ENCODE results near the gene BCAS3.
"Not testable (repeated sequence)": the region's sequence is repeated elsewhere in the genome, so short reads cannot be mapped to it uniquely, and the experiment has no call there.

BCAS3 gene

GRCh38 chr17:61135782-61136181 lies 458.1 kb downstream of the BCAS3 start:
- no peak for DNase-seq

DNA sequence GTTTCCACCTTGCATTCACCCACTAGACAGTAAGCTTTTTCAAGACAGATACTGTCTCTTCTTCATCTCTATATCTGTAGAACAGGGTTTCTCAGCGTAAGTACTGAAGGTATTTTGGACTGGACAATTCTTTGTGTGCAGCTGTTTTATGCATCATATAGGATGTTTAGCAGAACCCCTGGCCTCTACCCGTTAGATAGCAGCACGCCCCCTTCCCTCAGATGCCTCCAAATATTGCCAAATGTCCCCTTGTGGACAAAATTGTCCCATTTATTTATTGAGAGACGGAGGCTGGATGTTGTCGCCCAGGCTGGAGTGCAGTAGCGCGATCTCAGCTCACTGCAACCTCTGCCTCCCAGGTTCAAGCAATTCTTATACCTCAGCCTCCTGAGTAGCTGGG lies 458.6 kb downstream of the BCAS3 start:
- no peak for DNase-seq

DNA sequence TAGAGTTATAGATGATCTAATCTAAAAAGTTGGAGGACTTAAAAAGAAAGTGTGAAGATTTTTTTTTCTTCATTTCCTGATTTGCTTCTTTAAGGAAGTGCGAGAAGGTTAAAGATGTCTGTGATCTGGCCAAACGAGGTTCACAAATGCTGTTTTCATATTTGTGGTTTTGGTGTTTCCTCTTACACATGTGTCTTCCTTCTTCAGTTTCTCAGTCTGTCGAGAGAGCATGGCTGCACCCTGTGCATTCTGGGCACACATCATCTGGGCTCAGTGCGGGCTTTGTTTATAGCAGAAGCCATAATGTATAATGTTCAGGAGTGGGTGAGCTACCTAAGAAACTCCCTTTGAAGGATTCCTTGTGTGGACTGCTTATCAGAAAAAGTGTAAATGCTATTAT lies 461.6 kb downstream of the BCAS3 start:
- DNase-seq = peak; percentile 38

- no peak for DNase-seq
Measured at GRCh38 chr17:61140081-61140786, 462.6 kb downstream of the BCAS3 start.

DNA sequence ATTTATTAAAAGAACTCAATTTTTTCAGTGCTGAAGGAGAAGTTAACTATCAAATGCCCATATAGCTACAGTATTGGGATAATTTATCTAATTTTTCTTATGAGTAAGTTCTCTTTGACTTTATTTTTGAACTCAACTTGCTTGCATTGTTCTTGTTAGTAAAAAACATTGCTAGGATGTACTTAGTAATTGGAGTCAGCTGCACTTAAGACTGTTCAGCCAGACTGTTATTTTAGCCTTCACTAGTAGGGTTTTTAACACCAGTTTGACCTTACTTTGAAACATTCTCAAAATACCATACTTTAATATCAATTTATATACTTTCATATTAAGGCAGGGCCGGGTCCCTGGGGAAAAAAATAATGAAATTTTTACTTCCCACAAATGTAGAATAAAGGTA lies 465.4 kb downstream of the BCAS3 start:
- DNase-seq = no peak

GRCh38 chr17:61144137-61144536 lies 466.5 kb downstream of the BCAS3 start:
- DNase-seq = no peak

DNA sequence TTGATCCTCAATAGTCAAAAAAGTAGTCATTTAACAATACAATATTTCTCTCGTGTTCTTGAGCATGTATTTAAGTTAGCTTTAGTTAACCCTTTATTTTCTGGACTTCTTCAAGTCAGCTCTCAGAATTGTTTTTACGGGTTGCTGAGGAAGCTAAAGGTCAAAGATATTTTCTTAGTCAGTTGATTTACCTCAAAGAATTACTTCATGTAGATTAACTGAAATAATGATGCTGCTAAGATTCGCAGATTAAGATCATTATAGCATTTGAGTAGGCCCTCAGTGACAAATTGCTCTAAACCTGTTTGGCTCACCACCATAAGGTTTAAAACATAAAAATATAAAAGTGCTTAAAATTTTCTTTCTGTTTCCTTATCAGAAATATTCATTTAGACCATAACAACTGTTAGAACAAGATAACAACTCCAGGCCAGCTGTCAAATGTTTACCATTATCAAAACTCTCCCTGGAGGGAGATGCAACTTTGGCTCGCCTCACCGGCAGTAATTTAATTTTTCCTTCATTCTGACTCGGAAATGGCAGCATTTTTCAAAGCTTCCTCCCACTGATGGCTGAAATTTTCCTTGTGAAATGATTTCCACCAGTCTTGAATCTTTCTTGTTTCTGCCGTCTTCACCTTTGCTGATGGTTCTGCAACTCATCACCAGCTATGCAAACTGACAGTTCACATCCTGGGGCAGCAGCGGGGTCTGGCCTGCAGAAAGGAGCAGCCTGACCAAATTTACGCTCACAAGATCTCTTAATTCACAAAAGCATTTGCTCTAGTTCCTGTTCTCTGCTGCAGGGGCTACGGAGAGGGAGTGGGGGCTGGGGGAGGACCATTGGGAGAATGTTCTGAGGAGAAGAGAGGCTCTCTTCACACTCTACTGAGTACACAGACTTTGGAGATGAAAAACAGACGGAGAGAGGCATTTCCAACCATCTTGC lies 467.2 kb downstream of the BCAS3 start:
- no peak for DNase-seq

GRCh38 chr17:61146833-61147232 lies 469.2 kb downstream of the BCAS3 start:
- DNase-seq = not testable (repeated sequence)

DNA sequence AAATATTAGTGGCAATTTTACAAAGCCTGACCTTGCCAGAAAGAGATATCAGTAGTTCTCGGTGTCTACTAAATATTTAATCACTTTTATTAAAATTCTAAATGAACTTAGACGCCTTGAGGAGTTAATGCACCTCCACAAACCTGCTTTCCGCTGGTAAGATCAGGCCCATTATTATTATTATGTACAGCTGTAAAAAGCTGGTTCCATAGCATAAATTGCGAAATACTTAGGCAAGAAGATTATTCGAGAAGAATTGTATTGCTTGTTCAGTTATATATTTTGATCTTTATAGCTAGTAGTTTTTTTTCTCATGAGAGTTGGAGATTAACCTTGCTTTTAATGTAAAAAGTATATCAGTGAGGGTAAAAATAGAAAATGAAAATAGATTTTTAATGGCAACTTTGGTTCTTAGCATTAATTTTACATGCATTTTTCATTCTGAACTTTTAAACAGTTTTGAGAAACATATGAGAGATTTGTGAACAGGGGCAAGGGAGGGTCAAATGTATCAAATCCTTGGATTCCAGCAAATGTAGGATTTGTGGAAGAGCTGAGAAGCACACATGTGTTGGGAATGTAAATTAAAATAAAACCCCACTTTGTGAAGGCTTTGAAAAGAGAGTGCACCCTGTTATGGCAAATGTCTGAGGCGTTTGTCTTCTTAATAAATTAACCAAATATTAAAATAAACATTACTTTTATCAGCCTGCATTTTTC lies 471.6 kb downstream of the BCAS3 start:
- no peak for DNase-seq

- no peak for DNase-seq
Measured at GRCh38 chr17:61149862-61150362, 472.3 kb downstream of the BCAS3 start.

- no peak for DNase-seq
Measured at GRCh38 chr17:61150686-61151299, 473.1 kb downstream of the BCAS3 start.

- DNase-seq = no peak
Measured at GRCh38 chr17:61152898-61153297, 475.2 kb downstream of the BCAS3 start.

GRCh38 chr17:61155590-61156237 lies 478.1 kb downstream of the BCAS3 start:
- no peak for DNase-seq

GRCh38 chr17:61157246-61157886 lies 479.7 kb downstream of the BCAS3 start:
- DNase-seq = no peak

GRCh38 chr17:61158376-61158775 lies 480.7 kb downstream of the BCAS3 start:
- no peak for DNase-seq

DNA sequence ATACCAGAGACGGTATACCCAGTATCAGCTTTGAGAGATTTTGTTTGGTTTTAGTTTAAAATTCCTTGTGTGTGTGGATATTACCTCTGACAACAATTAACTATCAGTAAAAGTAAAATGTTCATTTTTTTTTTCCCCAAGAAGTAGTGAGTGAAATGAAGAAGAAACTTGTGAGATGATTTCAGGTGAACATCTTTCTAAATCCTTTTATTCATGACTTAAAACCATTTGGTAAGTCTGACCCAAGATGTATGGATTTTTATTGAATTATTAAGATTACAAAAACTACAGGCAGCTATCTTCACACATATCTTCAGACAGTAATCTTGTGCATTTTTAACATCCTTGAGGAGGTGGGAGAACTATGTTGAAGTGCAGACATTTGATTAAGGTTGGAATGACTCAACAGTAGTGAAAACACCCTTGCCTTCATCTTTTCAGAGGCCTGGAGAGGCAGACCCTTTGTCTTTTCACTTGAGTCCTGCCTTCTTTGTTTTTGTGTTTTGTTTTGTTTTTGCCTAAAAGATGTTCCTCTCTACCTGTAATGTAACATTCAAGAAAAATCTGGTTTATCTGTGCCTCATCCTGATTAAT lies 481.7 kb downstream of the BCAS3 start:
- no peak for DNase-seq

GRCh38 chr17:61160204-61160603 lies 482.6 kb downstream of the BCAS3 start:
- DNase-seq = no peak

GRCh38 chr17:61160789-61161445 lies 483.3 kb downstream of the BCAS3 start:
- DNase-seq = no peak

DNA sequence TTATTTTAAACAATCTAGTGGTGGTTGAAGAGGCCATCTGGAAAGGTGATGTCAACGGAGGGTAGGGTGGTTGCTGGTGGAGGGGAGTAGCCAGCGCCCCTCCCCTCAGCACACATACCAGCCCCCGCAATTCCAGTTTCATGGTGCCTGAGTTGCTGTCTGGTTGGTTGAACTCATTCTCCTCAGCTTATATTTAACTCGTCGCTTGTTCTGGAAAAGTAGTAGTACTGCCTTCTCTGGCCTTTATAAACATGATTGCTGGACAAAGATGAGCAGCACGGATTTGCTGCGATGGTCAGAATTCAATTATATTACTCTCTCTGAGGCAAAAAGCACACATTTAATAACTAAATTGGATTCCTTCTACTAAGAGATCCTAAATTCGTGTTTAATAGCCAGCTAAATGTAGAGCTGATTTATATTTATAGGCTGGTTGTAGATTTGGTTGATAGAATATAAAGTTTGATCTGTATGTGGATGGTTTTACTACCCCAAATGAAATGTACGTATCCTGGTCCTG lies 484.0 kb downstream of the BCAS3 start:
- DNase-seq = no peak

DNA sequence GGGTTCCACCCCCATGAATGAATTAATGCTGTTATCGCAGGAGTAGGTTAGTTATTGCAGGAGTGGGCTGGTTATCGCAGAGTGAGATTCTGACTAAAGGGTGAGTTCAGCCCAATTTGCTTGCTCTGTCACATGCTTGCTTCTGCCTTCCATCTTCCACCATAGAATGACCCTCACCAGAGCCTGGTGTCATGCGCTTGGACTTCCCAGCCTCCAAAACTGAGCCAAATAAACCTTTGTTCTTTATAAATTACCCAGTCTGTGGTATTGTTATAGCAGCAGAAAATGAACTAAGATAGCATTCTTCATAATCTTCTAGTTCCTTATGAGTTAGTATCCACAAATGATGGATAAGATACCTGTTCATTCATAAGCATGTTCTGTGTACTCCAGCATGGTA lies 486.9 kb downstream of the BCAS3 start:
- no peak for DNase-seq

DNA sequence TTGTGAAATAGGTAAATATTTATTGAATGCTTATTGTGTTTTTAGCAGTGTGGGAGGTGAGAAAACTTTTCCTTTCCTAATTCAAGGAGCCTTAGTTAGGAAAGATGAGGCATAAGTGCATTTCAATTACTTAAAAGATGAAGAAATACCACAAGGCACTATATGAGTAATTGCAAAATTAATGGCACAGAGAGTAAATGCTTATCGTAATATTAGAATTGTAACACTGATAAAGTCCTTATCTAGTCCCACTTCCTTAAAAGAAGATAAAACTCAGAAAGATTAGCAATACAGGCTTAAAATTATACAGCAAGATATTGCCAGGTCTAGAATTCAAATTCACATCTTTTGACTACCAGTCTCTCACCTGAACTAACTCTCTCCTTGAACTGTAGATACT lies 489.4 kb downstream of the BCAS3 start:
- DNase-seq = no peak
